NCI-H748 (cell line): ENCODE data around the gene EFTUD2.

ENCODE experiments used
- DNase-seq: peaks from one replicate; lab custom pipeline; 2025; ENCODE audit not compliant: unreplicated experiment; lab: John Stamatoyannopoulos, UW

The EFTUD2 gene

DNA sequence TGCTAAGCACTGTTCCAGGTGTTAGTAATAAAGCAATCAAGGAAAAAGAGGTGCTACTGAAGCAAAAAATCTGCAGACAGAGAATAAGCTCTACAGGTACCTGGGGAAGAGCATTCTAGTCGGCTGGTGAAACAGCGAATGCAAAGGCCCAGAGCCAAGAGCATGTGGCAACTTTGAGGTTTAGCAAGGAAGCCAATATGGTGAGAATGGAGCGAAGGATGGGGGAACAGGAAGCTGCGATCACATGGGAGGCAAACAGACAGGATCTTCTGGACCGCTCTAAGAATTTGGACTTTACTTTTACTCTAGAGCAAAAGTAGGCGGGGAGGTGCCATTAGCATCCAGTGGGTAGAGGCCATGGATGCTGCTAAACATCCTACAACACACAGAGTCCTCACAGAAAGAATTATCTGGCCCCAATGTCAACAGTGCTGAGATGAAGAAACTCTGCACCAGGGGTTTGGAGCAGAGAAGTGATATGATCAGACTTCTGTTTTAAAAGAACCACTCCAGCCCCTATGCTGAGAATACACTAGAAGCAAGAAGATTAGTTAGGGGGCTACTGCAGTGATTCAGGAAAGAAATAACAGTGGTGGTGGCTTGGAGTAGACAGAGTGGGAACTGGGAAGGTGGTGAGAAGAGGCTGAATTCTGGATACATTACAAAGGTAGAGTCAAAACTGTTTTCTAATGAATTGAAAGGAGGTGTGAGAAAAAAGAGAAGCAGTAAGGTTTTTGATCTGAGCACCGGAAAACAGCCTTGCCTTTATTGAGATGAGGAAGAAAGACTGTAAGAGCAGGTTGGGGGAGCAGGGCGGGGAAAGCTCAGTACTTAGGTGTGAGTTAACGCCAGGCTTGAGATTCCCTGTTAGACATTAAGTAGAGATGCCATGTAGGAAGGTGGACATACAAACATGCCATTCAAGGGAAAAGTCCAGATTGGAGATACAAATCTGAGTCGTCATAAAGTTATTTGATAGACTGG, 11.0 kb downstream of the EFTUD2 start:
- DNase-seq: no peak

DNA sequence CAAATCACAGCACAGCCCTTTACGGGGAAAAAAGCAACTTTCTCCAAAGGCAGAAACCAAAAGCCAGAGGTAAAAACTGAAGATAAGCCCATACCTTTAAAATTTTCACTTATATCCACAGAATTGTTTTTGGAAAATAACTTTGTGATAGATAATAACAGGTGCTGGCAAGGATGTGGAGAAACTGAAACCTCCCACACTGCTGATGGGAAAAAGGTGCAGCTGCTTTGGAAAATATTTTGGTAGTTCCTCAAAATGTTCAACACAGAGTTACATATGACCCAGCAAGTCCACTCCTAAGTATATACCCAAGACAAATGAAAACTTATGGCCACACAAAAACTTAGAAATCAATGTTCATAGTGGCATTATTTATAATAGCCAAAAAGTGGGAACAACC, 12.2 kb downstream of the EFTUD2 start:
- DNase-seq: no peak

DNA sequence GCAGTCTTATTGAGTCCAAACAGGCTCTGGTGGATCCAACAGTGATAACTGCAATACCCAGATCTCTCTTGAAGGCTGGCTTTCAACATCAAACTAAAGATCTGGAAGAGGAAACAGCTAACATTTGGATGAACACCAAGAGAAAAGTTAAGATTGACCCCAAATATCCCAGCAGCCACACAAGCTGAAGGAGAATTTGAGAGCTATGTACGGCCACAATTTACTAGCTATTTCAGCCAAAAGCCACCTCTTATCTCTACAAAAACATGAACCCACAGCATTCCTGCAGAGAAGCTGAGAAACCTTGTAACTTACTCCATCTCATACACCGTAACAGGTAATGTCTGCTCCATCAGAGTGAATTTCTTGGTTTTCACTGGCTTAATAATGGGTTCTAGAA, 14.3 kb downstream of the EFTUD2 start:
- no peak for DNase-seq

- DNase-seq: no peak
Observed at GRCh38 chr17:44881145-44881544, 18.1 kb downstream of the EFTUD2 start.

- no peak for DNase-seq
Observed at GRCh38 chr17:44880062-44880461, 19.2 kb downstream of the EFTUD2 start.

DNA sequence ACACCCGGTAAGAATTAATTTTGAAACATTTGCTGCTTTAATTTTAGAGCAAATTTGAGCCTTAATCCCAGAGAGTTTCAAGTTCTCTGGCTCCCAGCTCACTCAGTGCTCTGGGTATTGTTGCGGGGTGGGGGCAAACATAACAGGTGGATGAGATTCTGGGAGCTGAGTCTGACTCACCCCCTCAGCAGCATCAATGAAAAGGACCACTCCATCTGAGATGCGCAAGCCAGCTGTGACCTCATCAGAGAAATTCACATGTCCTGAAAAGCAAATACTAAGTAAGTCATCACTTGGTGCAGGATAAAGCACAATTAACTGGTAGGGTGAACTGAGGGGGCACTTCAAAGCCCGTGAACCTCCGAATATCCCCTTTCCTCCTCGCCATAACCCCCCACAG, 19.9 kb downstream of the EFTUD2 start:
- no peak for DNase-seq

GRCh38 chr17:44878627-44879221, 20.5 kb downstream of the EFTUD2 start:
- DNase-seq: peak; percentile 27

DNA sequence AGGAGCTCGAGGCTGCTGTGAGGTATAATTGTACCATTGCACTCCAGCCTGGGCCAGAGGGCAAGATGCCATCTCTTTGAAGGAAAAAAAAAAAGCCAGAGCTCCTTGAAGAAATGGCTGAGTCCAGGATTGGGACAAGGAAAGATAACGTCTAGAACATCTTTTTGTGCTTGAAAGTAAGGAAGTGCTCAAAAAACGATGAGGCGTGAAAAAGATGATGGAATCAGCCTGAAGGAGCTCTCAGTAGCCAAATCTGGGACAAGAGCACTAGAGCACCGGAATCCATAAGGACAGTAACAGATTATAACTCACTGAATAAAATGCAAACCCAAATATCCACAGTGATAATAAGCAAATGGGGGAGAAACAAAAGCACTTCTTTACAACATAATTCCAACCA, 22.1 kb downstream of the EFTUD2 start:
- DNase-seq: no peak

DNA sequence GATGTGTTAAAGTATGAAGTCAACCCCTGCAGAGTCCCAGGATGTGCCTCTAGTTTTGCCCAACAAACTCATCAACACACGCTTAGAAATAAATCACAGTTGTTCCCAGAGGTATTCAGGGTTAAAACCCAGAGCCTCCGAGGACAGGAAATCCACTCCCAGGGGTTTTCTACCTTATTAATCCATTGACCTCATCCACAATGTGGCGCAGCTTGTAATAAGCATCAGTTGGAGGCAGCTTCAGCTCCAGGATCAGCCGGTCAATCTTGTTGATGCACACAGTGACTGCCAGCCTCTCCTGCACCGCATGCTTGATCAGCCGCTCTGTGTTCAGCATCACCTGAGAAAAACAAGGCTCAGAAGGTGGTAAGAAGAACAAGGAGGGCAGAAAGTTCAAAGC, 23.5 kb downstream of the EFTUD2 start:
- no peak for DNase-seq

DNA sequence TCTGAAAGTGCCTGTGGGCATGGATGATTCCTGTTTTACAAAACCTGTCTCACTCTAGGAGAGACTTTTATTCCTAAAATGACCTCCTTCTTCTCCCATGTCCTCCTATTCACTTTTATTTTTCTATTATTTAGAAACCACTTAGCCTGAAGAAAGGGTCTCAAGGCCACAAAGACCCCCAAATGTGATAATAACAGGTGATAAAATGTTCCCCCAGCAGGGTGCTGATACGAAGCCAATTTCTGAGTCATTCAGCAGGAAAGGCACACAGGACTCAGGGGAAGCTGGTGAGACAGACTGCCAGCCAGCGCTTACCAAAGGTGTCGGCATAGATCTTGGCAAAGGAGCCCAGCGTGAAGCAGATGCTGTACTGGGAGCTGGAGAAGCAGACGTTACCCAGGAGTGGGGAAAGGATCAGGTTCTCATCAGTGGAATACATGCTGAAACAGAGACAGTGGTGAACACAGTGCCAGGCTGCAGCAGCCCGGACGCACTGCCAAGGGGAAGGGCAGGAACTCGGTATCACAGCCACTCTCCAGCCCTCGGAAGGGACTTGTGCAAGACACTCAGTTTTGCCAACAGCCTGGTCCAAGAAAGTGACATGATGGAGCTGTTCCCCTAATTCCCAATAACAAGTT, 27.0 kb downstream of the EFTUD2 start:
- peak; percentile 81 for DNase-seq

GRCh38 chr17:44871556-44871955, 27.7 kb downstream of the EFTUD2 start:
- no peak for DNase-seq

DNA sequence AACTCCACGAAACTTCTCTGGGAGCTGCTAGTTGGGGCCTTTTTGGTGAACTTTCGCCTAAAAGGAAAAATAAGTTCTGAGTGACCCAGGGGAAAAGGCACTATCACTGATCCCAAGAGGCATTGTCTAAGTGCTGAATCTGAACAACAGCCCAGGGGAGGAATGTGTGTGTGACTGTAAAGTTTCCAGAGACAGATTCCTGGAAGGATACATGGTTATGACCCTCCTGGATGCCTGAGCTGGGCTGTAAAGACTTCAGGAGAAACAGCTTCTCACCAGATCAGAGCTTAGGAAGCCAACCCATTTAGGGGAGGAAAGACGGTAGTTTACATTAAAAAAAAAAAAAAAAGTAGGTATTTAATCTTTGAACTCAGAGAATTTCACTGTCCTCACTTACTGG, 31.4 kb downstream of the EFTUD2 start:
- DNase-seq: no peak

DNA sequence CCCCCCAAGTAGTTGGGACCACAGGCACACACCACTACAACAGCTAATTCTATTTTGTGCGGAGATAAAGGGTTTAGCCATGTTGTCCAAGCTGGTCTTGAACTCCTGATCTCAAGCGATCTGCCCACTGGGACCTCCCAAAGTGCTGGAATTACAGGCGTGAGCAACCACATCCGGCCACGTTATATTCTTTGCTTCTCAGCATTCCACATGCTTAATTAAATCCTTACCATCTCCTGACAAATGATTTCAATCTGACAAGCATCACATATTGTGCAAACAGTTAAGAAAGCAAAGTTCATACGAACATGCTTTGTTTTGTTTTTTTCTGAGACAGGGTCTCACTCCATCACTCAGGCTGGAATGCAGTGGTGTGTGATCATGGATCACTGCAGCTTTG, 33.3 kb downstream of the EFTUD2 start:
- no peak for DNase-seq

DNA sequence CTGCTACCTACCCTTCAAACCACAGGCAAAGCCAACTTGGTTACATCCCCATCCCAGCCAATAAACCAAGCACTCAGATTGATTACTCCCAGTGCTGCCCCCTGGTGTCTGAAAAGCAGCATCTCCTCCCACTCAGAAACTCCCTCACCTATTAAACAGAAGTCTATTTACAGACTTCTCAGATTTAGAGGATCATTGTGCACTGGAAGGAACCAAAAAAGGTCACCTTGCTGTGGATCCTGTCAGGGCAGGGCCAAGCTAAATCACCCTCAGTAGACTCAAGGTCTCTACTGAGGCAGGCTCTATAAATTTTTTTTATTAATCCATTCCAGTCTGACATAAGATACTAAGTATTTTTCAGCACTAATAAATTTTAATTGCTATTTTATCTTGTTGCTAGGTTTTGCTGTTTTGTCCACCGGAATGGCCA, 34.0 kb downstream of the EFTUD2 start:
- DNase-seq: peak; percentile 64

DNA sequence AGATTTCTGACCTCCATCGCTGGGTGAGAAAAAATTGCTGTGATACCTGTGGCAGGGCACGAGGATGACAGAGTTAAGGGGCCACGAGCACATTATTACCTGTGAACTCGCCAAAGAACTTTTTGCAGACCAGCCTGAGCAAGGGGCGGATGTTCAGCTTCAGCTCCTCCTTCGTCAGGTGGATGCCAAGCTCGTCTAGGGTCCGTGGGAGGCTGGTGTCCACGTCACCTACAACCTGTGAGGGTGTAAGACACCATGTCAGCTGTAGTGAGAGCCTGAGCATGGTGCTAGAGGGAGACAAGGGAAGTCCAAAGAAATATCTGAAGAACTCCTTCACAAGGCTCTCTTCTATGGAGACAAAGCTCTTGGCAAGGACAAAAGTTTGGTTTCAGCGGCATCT, 34.4 kb downstream of the EFTUD2 start:
- DNase-seq: no peak

GRCh38 chr17:44863061-44863918, 36.0 kb downstream of the EFTUD2 start:
- DNase-seq: no peak

DNA sequence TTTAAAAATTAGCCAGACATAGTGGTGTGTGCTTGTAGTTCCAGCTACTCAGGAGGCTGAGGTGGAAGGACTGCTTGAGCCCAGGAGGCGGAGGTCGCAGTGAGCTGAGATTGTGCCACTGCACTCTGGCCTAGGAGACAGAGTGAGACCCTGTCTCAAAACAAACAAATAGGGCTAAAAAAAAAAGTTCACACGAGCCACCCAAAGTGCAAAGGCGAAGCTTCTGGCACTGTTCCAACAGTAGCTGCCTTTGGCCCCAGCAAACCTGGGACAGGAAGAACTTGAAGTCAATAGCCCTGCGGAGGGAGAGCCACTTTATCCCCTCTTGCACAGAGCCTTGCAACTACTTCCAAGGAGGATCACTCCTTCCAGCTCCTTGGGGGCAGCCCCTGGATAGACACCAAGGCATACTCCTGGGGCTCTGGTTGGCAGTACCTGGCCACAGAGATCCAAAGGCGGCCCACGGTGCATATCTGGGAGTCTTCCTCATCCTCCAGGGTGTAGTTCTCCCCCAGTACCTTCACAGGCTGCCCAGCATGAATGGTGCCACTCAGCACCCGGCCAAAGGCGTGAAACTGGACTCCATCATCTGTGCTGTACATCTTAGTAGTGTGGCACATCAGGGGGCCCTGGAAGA, 36.8 kb downstream of the EFTUD2 start:
- no peak for DNase-seq

DNA sequence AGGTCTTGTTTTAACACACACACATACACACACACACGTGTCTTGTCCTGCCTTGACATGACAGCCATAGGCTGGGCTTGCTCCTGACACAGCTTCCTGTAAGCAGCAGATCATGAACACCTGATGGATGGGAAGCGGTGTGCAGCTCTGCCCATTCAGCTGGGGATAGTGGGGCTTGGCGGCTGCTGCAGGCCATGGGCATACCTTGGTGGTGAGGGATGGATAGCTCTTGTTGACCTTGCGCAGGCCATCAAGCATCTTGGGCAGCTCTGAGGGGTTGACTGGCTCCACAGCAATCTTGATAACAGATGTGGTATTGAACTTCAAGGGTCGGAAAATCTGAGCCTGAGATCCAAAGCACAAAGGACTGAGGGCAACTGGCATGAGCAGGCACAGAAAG, 39.5 kb downstream of the EFTUD2 start:
- DNase-seq: no peak

- DNase-seq: no peak
Observed at GRCh38 chr17:44854192-44854591, 45.1 kb downstream of the EFTUD2 start.

DNA sequence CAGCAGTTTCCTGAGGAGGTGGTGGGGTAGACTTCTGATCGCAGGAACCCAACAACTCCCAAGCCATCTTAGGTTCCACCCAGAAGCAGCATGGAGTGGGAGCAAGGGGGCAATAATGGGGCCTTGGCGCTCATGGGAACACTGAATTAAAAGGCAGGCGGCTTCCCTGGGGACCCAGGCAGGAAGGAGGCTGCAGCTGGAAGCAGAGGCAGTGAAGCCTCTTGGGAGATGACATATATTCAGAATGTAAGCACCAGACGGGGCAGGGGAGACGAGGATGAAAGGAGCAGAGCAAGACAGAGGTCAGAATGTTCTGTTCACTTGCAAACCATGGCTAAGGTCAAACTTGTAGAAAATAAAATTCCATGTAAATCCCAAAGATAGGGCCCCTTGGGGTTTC, 48.6 kb downstream of the EFTUD2 start:
- no peak for DNase-seq

DNA sequence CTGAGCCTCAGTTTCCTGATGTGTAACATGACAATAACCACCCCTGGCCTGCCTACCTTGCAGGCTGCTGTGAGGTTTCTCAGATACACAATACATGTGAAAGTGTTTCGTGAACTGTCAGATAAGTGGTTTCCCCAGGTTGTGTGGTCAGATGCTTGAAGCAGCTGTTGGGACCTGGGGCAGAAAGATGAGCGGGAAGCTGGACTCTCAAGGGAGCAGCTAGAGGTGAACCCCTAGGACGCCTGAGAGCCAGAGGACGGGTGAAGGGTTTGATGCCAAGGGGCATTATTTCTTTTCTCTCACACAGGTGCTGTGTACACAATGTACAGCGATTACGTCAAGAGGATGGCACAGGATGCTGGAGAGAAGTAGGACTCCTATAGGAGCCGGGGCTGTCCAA, 49.2 kb downstream of the EFTUD2 start:
- no peak for DNase-seq
